Neural progenitor cell (in vitro differentiated cells): Measurements from ENCODE around the gene SORBS2. TPM values are rescaled to one million over a fixed set of nuclear protein-coding genes. Genes with fewer than 3 reads are reported as not detected.

Experiments
- DNase-seq: peaks from one replicate; pipeline ENCODE4 v3.0.0-alpha.2; 2016; ENCODE audit warnings: low spot score
- H2AFZ ChIP-seq: fragments of 200-600 bp; sonication (generic); replicated peaks from 2 replicates; pipeline ENCODE4 v1.6.1; 2016; ENCODE audit warnings: antibody characterized with exemption
- H3F3A ChIP-seq: fragments of 200-600 bp; sonication (generic); 2 replicates; pipeline ENCODE4 v1.6.1; 2016; ENCODE audit warnings: antibody characterized with exemption, low read depth
- H3K27ac ChIP-seq: fragments of 200-600 bp; sonication (generic); 2 replicates; pipeline ENCODE4 v1.5.1; 2016; ENCODE audit warnings: mild to moderate bottlenecking
- H3K27me3 ChIP-seq: fragments of 200-600 bp; sonication (generic); 2 replicates; pipeline ENCODE4 v1.6.1; 2016; ENCODE audit warnings: mild to moderate bottlenecking, moderate library complexity
- H3K36me3 ChIP-seq: fragments of 200-600 bp; sonication (generic); 2 replicates; pipeline ENCODE4 v1.5.1; 2016
- H3K4me1 ChIP-seq: fragments of 200-600 bp; sonication (generic); 2 replicates; pipeline ENCODE4 v1.6.1; 2016; ENCODE audit warnings: mixed run types
- H3K4me2 ChIP-seq: fragments of 200-600 bp; sonication (generic); 2 replicates; pipeline ENCODE4 v1.6.1; 2016
- H3K4me3 ChIP-seq: fragments of 200-600 bp; sonication (generic); 2 replicates; pipeline ENCODE4 v1.5.1; 2016
- H3K79me2 ChIP-seq: fragments of 200-600 bp; sonication (generic); 2 replicates; pipeline ENCODE4 v1.6.1; 2016; ENCODE audit warnings: low read depth
- H3K9ac ChIP-seq: fragments of 200-600 bp; sonication (generic); 2 replicates; pipeline ENCODE4 v1.6.1; 2016
- H3K9me3 ChIP-seq: fragments of 200-600 bp; sonication (generic); 2 replicates; pipeline ENCODE4 v1.5.1; 2016; ENCODE audit warnings: low read depth
- H4K20me1 ChIP-seq: fragments of 200-600 bp; sonication (generic); 2 replicates; pipeline ENCODE4 v1.6.1; 2016; ENCODE audit warnings: low read depth
- H3K27ac Mint-ChIP-seq: 3 replicates; pipeline ENCODE4 v1.8.0; 2021; ENCODE audit warnings: mixed read lengths
- H3K27me3 Mint-ChIP-seq: 2 replicates; pipeline ENCODE4 v1.8.0; 2022; ENCODE audit warnings: low read depth, mild to moderate bottlenecking, inconsistent platforms, moderate library complexity, mixed read lengths; ENCODE audit not compliant: insufficient read depth
- H3K36me3 Mint-ChIP-seq: 3 replicates; pipeline ENCODE4 v1.8.0; 2021; ENCODE audit warnings: mixed read lengths
- H3K4me1 Mint-ChIP-seq: 3 replicates; pipeline ENCODE4 v1.8.0; 2021; ENCODE audit warnings: mixed read lengths
- H3K4me3 Mint-ChIP-seq: 3 replicates; pipeline ENCODE4 v1.8.0; 2021; ENCODE audit warnings: mild to moderate bottlenecking, moderate library complexity, mixed read lengths
- H3K9me3 Mint-ChIP-seq: 3 replicates; pipeline ENCODE4 v1.8.0; 2020; ENCODE audit warnings: mixed read lengths
- CTCF ChIP-seq: fragments of 200-600 bp; sonication (generic); IDR thresholded peaks from 2 replicates; pipeline ENCODE4 v1.5.1; 2017; ENCODE audit warnings: antibody characterized with exemption, mild to moderate bottlenecking
- EZH2 ChIP-seq: fragments of 200-600 bp; sonication (generic); IDR thresholded peaks from 2 replicates; pipeline ENCODE4 v1.6.1; 2017; ENCODE audit warnings: antibody characterized with exemption, mild to moderate bottlenecking, moderate library complexity
- EZH2phosphoT487 ChIP-seq: fragments of 200-600 bp; sonication (generic); IDR thresholded peaks from 2 replicates; pipeline ENCODE4 v1.6.1; 2017; ENCODE audit warnings: antibody characterized with exemption
- total RNA-seq: library from RNA; depleted of rRNA; stranded (reverse); fragments of >200 nt; gene quantifications from 2 replicates; pipeline ENCODE4 v1.2.3, GENCODE V29; 2015; ENCODE audit warnings: low replicate concordance

Gene SORBS2
- total RNA-seq, 1 donor from 2014 or later = 15.7 TPM

GRCh38 chr4:185743722-185744487 lies 68.1 kb downstream of the SORBS2 start:
- H3K79me2 ChIP-seq = no peaks in the 10 kb centered on the region
- no peak overlapping the region for H3K27ac Mint-ChIP-seq
- no peak overlapping the region for H3K4me3 ChIP-seq
- H3K4me1 Mint-ChIP-seq = peaks cover 53% of the 10 kb centered on the region
- no peaks in the 10 kb centered on the region for H3K9me3 ChIP-seq
- no peaks in the 10 kb centered on the region for H3K36me3 ChIP-seq
- H3K4me1 ChIP-seq = peaks cover 18% of the 10 kb centered on the region
- TF ChIP-seq EZH2phosphoT487 = no peak
- no peak for TF ChIP-seq CTCF
- TF ChIP-seq EZH2 = no peak
- no peaks in the 10 kb centered on the region for H3K27me3 ChIP-seq
- H3K9me3 Mint-ChIP-seq = no peaks in the 10 kb centered on the region
- no peak overlapping the region for H2AFZ ChIP-seq
- H3K4me3 Mint-ChIP-seq = no peak overlapping the region
- no peak overlapping the region for H3K4me2 ChIP-seq
- no peak for DNase-seq
- H3F3A ChIP-seq = no peaks in the 10 kb centered on the region
- H3K27me3 Mint-ChIP-seq = peaks cover 6% of the 10 kb centered on the region
- H3K9ac ChIP-seq = no peak overlapping the region
- H3K36me3 Mint-ChIP-seq = peaks cover 23% of the 10 kb centered on the region
- H3K27ac ChIP-seq = no peak overlapping the region
- no peaks in the 10 kb centered on the region for H4K20me1 ChIP-seq

DNA sequence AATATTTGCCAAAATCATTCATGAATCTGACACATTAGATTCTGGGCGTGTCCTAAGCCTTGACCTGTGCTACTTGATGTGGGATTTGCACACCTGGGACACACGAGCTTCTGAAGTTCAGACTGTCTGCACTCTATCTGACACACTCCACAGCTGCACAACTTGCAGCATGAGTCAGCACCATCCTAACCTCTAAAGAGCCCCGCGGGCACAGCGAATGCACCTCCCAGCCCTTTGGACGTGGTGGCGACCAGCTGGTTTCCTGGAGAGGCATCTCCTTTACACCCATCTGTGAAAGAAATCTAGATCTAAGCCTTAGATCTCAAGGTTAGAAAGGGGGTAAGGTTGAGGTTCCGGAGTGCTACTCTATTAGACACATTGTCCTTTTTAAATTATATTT lies 69.2 kb downstream of the SORBS2 start:
- H3K36me3 ChIP-seq = no peaks in the 10 kb centered on the region
- no peaks in the 10 kb centered on the region for H4K20me1 ChIP-seq
- no peaks in the 10 kb centered on the region for H3F3A ChIP-seq
- H3K27ac ChIP-seq = no peak overlapping the region
- DNase-seq = no peak
- no peaks in the 10 kb centered on the region for H3K27me3 ChIP-seq
- Mint-ChIP-seq H3K27ac (no peak overlapping the region), H3K36me3 (peaks cover 20% of the 10 kb centered on the region), H3K27me3 (peaks cover 5% of the 10 kb centered on the region), H3K4me1 (peaks cover 52% of the 10 kb centered on the region), H3K4me3 (no peak overlapping the region), H3K9me3 (no peaks in the 10 kb centered on the region)
- TF ChIP-seq EZH2phosphoT487 (no peak), CTCF (no peak), EZH2 (no peak)
- no peak overlapping the region for H2AFZ ChIP-seq
- peaks cover 18% of the 10 kb centered on the region for H3K4me1 ChIP-seq
- H3K79me2 ChIP-seq = no peaks in the 10 kb centered on the region
- H3K9ac ChIP-seq = no peak overlapping the region
- H3K4me3 ChIP-seq = no peak overlapping the region
- H3K4me2 ChIP-seq = no peak overlapping the region
- no peaks in the 10 kb centered on the region for H3K9me3 ChIP-seq

DNA sequence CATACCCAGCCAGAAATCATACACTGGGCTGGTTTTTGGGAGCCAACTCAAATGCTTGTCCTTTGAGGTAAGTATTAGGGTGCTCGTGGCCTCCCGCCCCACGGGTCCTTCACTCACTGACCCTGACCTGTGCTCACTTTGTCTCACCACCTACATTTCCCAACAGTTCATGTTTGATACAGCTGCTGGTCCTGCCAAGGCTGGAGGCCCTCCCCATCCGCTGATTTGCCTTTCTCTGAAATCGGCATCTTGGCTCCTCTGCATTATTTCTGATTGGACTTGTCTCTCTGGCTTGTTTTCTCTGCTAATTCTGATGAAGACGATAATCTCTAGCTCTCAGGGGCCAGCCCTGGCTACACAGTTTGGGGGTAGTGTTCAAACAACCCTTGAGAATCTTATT lies 70.2 kb downstream of the SORBS2 start:
- TF ChIP-seq EZH2phosphoT487 = no peak
- TF ChIP-seq CTCF = no peak
- no peak for TF ChIP-seq EZH2
- peaks cover 62% of the 10 kb centered on the region for H3K4me1 Mint-ChIP-seq
- H3K27ac Mint-ChIP-seq = peak overlapping the region; percentile 62

More for the DNA sequence above, 70.2 kb downstream of the SORBS2 start:
- Histone ChIP-seq H2AFZ (no peak overlapping the region), H3K36me3 (no peaks in the 10 kb centered on the region), H4K20me1 (no peaks in the 10 kb centered on the region), H3K4me1 (peaks cover 27% of the 10 kb centered on the region), H3K4me2 (no peak overlapping the region), H3F3A (no peaks in the 10 kb centered on the region), H3K9me3 (no peaks in the 10 kb centered on the region), H3K9ac (no peak overlapping the region), H3K4me3 (no peak overlapping the region), H3K27ac (no peak overlapping the region), H3K79me2 (no peaks in the 10 kb centered on the region), H3K27me3 (no peaks in the 10 kb centered on the region)
- DNase-seq = no peak
- Mint-ChIP-seq H3K4me3 (no peak overlapping the region), H3K9me3 (no peaks in the 10 kb centered on the region), H3K36me3 (peaks cover 20% of the 10 kb centered on the region), H3K27me3 (peaks cover 9% of the 10 kb centered on the region)
